Renal cortex interstitium (tissue), 11 donors: Measurements from ENCODE around the gene TBC1D1. TPM values are rescaled to one million over a fixed set of nuclear protein-coding genes. Genes with fewer than 3 reads are reported as not detected.

ENCODE experiments used
- DNase-seq, 11 donors: peaks; one replicate each; pipeline ENCODE4 v3.0.0-alpha.2; 2013; ENCODE audit warnings: low read depth in 9 of 11, low spot score in 4 of 11; ENCODE audit errors: extremely low read depth in 1 of 11
- polyA plus RNA-seq, 3 donors: library from polyadenylated mRNA; unstranded; fragments of 120-200 nt; gene quantifications; one replicate each; pipeline ENCODE4 v1.2.1, GENCODE V29; 2013; ENCODE audit not compliant: insufficient read length in 3 of 3

Gene TBC1D1
- polyA plus RNA-seq, 3 donors: 187 to 195 (median 194) TPM

GRCh38 chr4:37999000-37999716 is 108.3 kb downstream of the TBC1D1 start:
- DNase-seq: no peak

GRCh38 chr4:37999965-38000364 is 109.1 kb downstream of the TBC1D1 start:
- no peak for DNase-seq

GRCh38 chr4:38001927-38002326 is 111.0 kb downstream of the TBC1D1 start:
- no peak for DNase-seq

- no peak for DNase-seq
Measured at GRCh38 chr4:38002451-38003071, 111.7 kb downstream of the TBC1D1 start.

GRCh38 chr4:38003102-38003501 is 112.2 kb downstream of the TBC1D1 start:
- DNase-seq: no peak

GRCh38 chr4:38003628-38004027 is 112.7 kb downstream of the TBC1D1 start:
- DNase-seq: no peak

- no peak for DNase-seq
Measured at GRCh38 chr4:38004062-38004461, 113.2 kb downstream of the TBC1D1 start.

- DNase-seq: no peak
Measured at GRCh38 chr4:38004887-38005286, 114.0 kb downstream of the TBC1D1 start.

- DNase-seq: no peak
Measured at GRCh38 chr4:38005637-38006036, 114.8 kb downstream of the TBC1D1 start.

GRCh38 chr4:38007645-38008044 is 116.8 kb downstream of the TBC1D1 start:
- no peak for DNase-seq

- DNase-seq: no peak
Measured at GRCh38 chr4:38008571-38009021, 117.7 kb downstream of the TBC1D1 start.

GRCh38 chr4:38009421-38009820 is 118.5 kb downstream of the TBC1D1 start:
- DNase-seq: no peak

GRCh38 chr4:38009949-38010348 is 119.1 kb downstream of the TBC1D1 start:
- no peak for DNase-seq

- peak in 1 of 11 donors; percentile 57 for DNase-seq
Measured at GRCh38 chr4:38011511-38012162, 120.8 kb downstream of the TBC1D1 start.

GRCh38 chr4:38013461-38014366 is 122.8 kb downstream of the TBC1D1 start:
- no peak for DNase-seq

GRCh38 chr4:38014421-38014852 is 123.6 kb downstream of the TBC1D1 start:
- DNase-seq: no peak

GRCh38 chr4:38015886-38016515 is 125.1 kb downstream of the TBC1D1 start:
- no peak for DNase-seq

- DNase-seq: no peak
Measured at GRCh38 chr4:38016698-38017097, 125.8 kb downstream of the TBC1D1 start.

- no peak for DNase-seq
Measured at GRCh38 chr4:38017609-38018008, 126.7 kb downstream of the TBC1D1 start.
